Stimulated activated CD8-positive, alpha-beta memory T cell treated with anti-CD3 and anti-CD28 coated beads, Interleukin-12 subunit alpha, Interleukin-12 subunit beta, amount 100 ng/mL, for 4 hours (primary cell): Measurements from ENCODE around the gene FBXL16.
"Not testable (repeated sequence)": the region's sequence is repeated elsewhere in the genome, so short reads cannot be mapped to it uniquely, and the experiment has no call there.

ENCODE experiments used
- DNase-seq: peaks from one replicate; pipeline ENCODE4 v3.0.0-alpha.2; 2020; ENCODE audit warnings: low read depth

The FBXL16 gene, protein sequence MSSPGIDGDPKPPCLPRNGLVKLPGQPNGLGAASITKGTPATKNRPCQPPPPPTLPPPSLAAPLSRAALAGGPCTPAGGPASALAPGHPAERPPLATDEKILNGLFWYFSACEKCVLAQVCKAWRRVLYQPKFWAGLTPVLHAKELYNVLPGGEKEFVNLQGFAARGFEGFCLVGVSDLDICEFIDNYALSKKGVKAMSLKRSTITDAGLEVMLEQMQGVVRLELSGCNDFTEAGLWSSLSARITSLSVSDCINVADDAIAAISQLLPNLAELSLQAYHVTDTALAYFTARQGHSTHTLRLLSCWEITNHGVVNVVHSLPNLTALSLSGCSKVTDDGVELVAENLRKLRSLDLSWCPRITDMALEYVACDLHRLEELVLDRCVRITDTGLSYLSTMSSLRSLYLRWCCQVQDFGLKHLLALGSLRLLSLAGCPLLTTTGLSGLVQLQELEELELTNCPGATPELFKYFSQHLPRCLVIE

DNA sequence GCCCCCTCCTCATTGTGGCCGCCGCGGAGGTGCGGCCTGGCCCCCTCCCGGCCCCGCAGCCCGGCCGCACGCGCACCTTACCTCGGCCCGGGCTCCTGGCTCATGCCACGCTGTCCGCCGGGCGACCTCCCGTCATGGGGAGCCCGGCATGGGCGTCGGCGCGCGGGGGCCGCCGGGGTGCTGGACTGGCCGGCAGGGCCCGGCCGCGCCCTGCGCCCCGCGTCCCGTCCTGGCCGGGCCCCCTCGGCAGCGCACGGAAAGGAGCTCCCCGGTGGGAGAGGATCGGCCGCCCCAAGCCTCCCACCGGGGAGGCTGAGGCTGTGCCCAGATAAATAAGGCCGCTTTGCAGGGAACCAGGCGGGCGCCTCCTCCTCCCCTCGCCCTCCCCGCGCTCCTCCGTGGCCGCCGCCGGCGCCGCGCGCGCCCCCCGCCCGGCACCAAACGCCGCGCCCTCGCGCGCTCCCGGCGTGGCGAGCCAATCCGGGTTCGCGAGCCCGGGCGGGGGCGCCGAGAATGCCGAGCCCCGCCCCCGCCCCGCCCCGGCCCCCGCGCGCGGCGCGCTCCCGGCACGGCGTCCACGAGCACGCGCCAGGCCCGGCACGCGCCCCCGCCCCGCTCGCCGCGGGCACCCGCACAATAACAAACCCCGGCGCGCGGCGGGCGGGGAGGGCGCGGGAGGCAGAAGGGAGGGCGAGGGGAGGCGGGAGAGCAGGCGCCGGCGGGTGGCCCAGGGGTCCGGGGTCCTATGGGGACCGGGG, at the start of gene FBXL16:
Gene FBXL16 (minus strand): TSS at position 371 of the 758 bp plus-strand sequence. CDS start 8,396 bp downstream, outside the sequence.
- no peak for DNase-seq

DNA sequence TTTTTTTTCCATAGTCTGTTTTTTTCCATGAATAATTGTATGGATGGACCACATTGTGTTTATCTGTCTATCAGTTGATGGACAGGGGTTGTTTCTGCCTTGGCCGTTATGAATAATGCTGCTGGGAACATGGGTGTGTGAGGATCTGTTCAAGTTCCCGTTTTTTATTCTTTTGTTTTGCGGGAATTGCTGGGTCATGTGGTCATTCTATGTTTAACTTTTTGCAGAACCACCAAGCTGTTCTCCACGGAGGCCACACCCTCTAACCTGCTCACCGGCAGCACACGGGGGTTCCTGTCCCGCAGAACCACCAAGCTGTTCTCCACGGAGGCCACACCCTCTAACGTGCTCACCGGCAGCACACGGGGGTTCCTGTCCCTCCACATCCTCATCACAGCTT, 49.1 kb upstream of the FBXL16 start:
- DNase-seq = no peak

GRCh38 chr16:754121-754607, 48.6 kb upstream of the FBXL16 start:
- not testable (repeated sequence) for DNase-seq

- DNase-seq = no peak
These were observed 46.4 kb upstream of the FBXL16 start for GRCh38 chr16:752007-752312.

DNA sequence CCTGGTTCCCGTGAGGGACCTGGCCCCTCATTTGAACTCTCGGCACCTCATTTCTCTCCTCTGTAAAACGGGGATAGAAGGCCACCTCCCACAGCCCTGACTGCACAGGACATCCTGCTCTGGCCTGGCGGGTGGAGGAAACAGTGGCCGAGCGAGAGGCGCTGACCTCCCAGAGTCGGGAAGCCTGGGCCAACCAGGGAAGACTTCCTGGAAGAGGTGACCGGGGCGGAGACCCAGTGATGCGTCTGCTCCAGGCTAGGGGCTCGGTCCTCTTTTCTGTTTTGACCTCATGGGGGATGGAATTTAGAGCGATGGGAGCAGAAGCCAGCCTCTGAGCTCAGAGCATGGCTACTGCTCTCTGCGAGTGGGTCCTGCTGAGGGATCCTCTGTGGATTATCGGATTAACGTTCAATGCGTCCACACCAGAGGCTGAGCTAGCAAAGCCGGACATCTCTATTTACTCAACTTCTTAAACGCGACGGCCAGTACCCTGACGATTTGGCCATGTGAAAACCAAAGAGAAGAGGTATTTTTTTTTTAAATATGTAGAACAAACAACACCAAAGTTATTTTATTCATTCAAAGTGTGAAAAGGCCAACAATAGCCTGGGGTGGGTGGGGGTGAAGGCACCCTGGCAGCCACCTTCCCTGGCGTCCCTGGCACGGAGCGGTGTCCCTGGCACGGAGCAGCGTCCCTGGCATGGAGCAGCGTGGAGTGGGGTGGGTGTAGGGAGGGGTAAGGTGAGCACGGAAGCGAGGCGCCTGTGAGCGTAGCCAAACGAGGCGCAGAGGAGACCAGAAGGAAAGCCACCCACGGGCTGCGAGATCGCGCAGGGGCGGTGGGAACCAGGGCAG, 45.8 kb upstream of the FBXL16 start:
- DNase-seq = no peak

DNA sequence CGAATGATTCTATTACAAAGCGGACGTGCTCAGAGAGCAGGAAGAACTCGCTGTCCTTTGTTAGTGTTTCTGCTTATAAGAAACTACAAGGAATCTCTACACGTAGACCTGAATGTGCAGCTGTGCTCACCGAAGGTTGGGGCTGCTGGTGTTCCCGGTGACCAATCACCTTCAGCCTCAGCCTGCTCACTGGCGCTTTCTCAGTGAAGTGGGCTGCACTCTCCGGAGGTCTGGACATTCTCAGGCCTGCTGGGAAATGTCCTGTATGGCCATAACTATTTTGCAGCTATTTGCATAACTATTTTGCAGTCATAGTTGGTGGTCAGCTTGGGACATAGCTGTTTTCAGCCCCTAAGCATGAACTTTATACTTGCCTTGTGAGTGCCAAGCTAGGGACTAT, 44.9 kb upstream of the FBXL16 start:
- no peak for DNase-seq

DNA sequence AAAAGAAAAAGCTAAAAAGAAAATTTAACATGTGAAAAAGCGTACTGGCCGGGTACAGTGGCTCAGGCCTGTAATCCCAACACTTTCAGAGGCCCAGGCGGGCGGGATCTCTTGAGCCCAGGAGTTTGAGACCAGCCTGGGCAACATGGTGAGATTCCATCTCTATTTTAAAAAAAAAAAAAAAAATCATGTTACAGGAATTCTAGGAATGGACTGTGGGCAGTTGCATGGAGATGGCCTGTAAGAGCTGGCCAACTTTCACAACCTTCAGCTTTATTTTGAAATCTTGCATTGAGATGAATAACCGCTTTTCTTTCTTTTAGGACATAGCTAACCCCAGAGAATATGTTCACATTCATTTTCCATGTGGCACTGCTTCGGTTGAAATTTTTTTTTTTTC, 43.4 kb upstream of the FBXL16 start:
- no peak for DNase-seq

- DNase-seq = no peak
These were observed 42.6 kb upstream of the FBXL16 start for GRCh38 chr16:747978-748746.

DNA sequence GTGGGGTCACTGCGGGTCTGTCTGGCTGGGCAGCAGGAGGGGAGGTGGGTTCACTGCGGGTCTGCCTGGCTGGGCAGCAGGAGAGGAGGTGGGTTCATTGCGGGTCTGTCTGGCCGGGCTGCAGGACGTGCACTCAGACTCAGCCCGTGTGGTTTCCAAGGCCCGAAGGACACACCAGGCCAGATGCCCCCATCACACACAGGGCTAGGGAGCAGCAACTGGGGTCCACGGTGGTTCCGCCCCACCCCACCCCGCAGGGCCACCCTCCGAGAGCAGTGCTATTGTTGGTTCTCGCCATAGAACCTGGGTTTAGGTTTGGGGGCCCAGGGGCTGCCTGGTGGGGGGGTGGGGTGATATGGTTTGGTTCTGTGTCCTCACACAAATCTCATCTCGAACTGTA, 41.0 kb upstream of the FBXL16 start:
- no peak for DNase-seq

DNA sequence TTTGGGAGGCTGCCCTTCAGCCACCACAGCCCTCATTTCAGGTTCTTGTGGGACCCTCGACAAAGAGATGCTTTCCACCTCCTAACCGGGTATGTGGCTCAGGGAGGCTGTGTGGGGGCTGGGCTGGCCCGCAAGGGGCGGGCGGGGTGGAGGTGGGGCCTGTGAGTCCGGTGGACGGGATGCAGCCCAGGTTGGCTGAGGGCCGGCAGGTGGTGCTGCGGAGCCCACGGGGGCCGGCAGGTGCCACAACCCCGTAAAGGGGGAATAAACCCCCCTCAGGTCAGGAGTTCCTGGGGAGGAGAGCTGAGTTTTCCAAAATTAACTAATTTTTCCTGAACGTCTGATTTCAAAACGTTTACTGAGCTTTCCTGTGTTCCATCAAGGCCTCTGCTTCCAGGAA, 40.1 kb upstream of the FBXL16 start:
- DNase-seq = no peak

DNA sequence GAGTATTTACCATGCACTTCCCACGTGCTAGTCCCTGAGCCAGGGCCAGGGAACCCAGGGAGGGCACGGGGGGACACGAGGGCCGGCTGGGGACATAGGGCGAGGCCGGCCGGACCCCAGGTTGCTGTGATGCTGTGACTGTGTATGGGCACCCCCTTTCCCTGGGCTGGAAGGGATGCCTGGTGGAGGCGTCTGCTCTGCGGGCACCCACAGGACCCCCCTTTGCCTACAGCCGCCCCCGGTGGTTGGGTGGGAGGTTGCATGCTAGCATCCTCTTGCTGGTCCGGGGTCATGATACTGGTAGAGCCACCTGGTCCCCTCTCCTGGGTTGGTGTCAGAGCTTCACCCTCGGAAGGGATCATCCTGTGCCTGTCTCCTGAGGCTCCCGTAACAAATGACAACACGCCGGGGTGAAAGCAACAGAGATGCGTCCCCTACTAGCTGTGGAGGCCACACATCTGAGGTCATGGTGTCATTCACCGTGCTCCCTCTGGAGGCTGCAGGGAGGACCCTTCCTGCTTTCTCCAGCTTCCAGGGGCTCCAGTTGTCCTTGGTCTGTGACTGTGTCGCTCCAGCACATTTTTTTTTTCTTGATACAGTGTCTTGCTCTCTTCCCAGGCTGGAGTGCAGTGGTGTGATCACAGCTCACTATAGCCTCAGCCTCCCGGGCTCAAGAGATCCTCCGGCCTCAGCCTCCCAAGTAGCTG, 38.3 kb upstream of the FBXL16 start:
- no peak for DNase-seq

DNA sequence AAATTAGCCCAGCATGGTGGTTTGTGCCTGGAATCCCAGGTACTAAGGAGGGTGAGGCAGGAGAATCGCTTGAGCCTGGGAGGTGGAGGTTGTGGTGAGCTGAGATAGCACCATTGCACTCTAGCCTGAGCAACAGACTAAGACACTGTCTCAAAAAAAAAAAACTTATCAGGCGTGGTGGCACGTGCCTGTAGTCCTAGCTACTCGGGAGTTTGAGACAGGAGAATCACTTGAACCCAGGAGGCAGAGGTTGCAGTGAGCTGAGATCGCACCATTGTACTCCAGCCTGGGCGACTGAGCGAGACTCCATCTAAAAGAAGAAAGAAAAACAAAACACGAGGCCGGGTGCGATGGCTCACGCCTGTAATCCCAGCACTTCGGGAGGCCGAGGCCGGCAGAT, 37.3 kb upstream of the FBXL16 start:
- DNase-seq = not testable (repeated sequence)

GRCh38 chr16:741986-742629, 36.5 kb upstream of the FBXL16 start:
- no peak for DNase-seq

DNA sequence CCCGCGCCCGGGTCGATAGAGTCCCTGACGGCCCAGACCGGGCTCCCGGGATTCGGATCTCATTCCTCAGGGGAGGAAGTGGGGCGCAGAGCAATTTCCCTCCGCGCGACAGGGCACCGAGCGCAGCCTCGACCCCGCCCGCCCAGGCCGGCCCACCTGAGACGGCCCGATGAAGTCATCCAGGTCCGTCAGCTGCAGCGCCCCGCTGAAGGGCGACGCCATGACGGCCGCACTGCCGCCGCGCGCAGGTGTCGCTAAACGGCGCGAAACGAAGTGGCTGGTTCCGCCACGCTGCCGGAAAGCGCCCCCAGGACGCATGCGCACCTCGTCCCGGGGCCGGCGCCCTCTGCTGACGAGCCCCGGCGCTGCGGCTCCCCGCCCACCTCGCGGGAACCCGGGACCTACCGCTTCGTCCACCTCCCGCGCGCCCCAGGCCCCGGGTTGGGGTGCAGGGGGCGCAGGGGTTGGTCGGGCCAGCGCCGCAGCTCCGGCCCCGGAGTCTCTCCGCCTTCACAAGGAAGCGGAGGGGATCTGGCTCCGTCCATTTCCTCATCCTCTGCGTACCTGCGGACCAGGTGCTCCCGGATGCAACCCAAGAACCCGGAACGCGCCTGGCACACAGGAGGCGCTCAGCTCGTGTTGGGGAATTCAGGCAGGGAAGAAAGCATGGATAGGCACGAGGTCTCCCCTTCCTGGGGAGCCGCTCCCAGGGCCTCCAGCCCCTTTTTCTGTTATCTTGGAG, 35.3 kb upstream of the FBXL16 start, which contains the start of gene CIAO3:
Gene CIAO3 (minus strand): TSS at position 234 of the 742 bp plus-strand sequence. CDS start 12 bp downstream, at position 222.
- DNase-seq = peak; percentile 89

DNA sequence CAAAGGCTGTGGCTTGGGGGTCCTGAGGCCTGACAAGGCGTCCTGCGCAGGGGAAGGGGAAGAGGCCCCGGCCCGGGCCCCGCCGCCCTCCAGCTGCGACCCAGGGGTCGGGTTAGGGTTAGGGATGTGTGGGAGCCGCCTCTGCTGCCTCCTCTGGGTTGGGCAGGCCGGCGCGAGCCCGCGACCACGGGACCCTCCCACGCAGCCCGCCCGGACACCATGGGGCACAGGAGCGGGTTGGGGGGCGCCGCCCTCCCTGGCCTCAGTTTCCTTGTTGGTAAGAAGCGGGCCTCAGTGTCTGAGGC, 34.8 kb upstream of the FBXL16 start:
- DNase-seq = no peak

- no peak for DNase-seq
These were observed 34.2 kb upstream of the FBXL16 start for GRCh38 chr16:739560-740458.

DNA sequence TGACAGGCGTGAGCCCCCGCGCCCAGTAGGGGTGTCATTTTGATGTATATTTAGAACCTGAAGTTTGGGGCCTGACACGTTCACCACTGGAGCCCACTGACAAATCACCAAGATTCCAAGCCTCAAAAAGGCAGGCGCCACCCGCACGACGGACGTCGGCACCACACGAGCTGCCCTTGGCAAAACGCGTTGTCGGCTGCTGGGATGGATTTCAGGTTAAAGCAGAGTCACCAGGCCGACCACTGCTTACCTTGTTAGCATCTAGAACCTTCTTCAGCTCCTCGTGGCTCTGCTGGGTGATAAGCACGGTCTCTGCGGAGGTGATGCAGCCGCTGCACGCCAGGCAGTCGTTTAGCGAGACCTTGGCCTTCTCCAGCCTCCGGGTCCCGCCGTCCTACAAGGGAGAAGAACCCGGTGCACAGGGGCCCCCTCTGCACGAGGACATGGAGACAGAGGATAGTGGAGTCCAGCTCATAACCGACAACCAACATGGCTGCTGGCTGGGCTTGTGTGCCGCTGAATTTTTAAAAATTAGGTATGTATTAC, 31.4 kb upstream of the FBXL16 start:
- DNase-seq = no peak

DNA sequence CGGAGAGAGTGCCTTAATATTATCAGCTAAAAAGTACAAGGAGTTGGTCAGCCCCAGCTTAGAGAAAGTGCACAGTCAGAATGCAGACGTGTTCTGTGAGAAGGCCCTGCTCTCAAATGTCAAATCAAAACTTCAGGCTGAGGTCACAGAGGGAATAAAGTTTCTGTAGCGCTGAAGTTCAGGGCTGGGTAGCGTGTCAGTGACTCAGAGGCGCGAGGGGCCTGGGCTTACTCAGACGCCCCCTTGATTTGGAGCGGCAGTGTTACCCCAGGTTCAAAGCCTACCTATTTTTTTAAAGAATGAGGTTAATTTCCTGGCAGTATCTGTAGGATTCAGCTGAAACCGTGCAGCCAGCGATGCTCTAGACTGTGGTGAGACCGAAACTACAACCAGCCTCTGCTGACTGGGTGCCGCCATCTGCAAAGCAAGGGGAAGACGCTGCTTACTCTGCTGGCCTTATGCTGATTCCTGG, 30.4 kb upstream of the FBXL16 start:
- DNase-seq = no peak
